ENCODE measurements around the gene LAMB1. TPM values are rescaled to one million over a fixed set of nuclear protein-coding genes. Genes with fewer than 3 reads are reported as not detected.

LAMB1 gene
- total RNA-seq, 1 experiment from 2014 or later, result 101 TPM

- DNase-seq (peak; percentile 41), ATAC-seq (no peak)
- H3K9me2 ChIP-seq (replicated peaks; ENCODE audit: low read length), result no peaks in the 10 kb centered on the region
- H3K27ac ChIP-seq (ENCODE audit: low read length), result peak overlapping the region; percentile 83
- intact Hi-C loops (cut with micrococcal nuclease), result no loop called here
- 0 out of 2 replicates have a peak overlapping the region, but pooled peaks have one; percentile 6 for H3K9ac ChIP-seq (ENCODE audit: low read length)
- H3K79me2 ChIP-seq (ENCODE audit: low read length), result no peaks in the 10 kb centered on the region
- no peak for TF ChIP-seq EZH2phosphoT487 (IDR thresholded peaks at IDR 0.05; ENCODE audit: borderline replicate concordance, low read length)
- TF ChIP-seq CTCF (conservative IDR thresholded peaks at IDR 0.05; ENCODE audit: low read depth, low read length), result no peak
- TF ChIP-seq EZH2 (IDR thresholded peaks at IDR 0.05; ENCODE audit: low read length, unreplicated experiment), result no peak
- H3K4me3 ChIP-seq (ENCODE audit: low read length), result peak overlapping the region; percentile 16; the same call in 1 of the 2 replicates
- no peaks in the 10 kb centered on the region for H4K20me1 ChIP-seq (ENCODE audit: low read length)
- H2AFZ ChIP-seq (ENCODE audit: low read length), result no peak overlapping the region
- no TSS peak for BruUV-seq (replicated peaks)
- H3K4me1 ChIP-seq (ENCODE audit: insufficient read depth, low read length), result peaks cover 63% of the 10 kb centered on the region
- H3K9me3 ChIP-seq (ENCODE audit: low read length), result no peaks in the 10 kb centered on the region
- CTCF ChIA-PET, result no interaction called here
- POLR2A ChIA-PET (ENCODE audit: unreplicated experiment), result no interaction called here
- peaks cover 17% of the 10 kb centered on the region for H3F3A ChIP-seq (ENCODE audit: low read length, unreplicated experiment)
- no peaks in the 10 kb centered on the region for H3K27me3 ChIP-seq (ENCODE audit: low read length)
- H3K4me2 ChIP-seq (ENCODE audit: low read length), result peak overlapping the region; percentile 67
- peaks cover 32% of the 10 kb centered on the region for H3K36me3 ChIP-seq (ENCODE audit: low read depth, low read length)
Observed at GRCh38 chr7:107951896-107952295, 51.1 kb downstream of the LAMB1 start.

- ChIA-PET CTCF (interaction anchor here (0.6 kb wide), 1 partner anchor 146 kb away, joined by 3 read pairs; no protein-coding TSS in a partner anchor), POLR2A (ENCODE audit: unreplicated experiment) (no interaction called here)
- H3K4me1 ChIP-seq (ENCODE audit: insufficient read depth, low read length), result peaks cover 63% of the 10 kb centered on the region
- no peaks in the 10 kb centered on the region for H3K27me3 ChIP-seq (ENCODE audit: low read length)
- no peaks in the 10 kb centered on the region for H4K20me1 ChIP-seq (ENCODE audit: low read length)
- peak overlapping the region; percentile 67 for H3K4me2 ChIP-seq (ENCODE audit: low read length)
- no peak overlapping the region for H3K4me3 ChIP-seq (ENCODE audit: low read length)
- peak overlapping the region; percentile 83 for H3K27ac ChIP-seq (ENCODE audit: low read length)
- H3K9ac ChIP-seq (ENCODE audit: low read length), result no peak overlapping the region
- H3K79me2 ChIP-seq (ENCODE audit: low read length), result no peaks in the 10 kb centered on the region
- no peak for TF ChIP-seq EZH2 (IDR thresholded peaks at IDR 0.05; ENCODE audit: low read length, unreplicated experiment)
- no peak for TF ChIP-seq CTCF (conservative IDR thresholded peaks at IDR 0.05; ENCODE audit: low read depth, low read length)
- TF ChIP-seq EZH2phosphoT487 (IDR thresholded peaks at IDR 0.05; ENCODE audit: borderline replicate concordance, low read length), result no peak
- DNase-seq, result no peak
- no peak for ATAC-seq
- H3K9me2 ChIP-seq (replicated peaks; ENCODE audit: low read length), result no peaks in the 10 kb centered on the region
- H2AFZ ChIP-seq (ENCODE audit: low read length), result no peak overlapping the region
- intact Hi-C loops (cut with micrococcal nuclease), result no loop called here
- peaks cover 29% of the 10 kb centered on the region for H3K36me3 ChIP-seq (ENCODE audit: low read depth, low read length)
- H3F3A ChIP-seq (ENCODE audit: low read length, unreplicated experiment), result peaks cover 17% of the 10 kb centered on the region
- H3K9me3 ChIP-seq (ENCODE audit: low read length), result no peaks in the 10 kb centered on the region
- BruUV-seq (replicated peaks), result no TSS peak
Observed at GRCh38 chr7:107951172-107951787, 51.7 kb downstream of the LAMB1 start.

GRCh38 chr7:107949443-107949935 is 53.5 kb downstream of the LAMB1 start:
- H3K4me3 ChIP-seq (ENCODE audit: low read length), result 0 out of 2 replicates have a peak overlapping the region, but pooled peaks have one; percentile 22
- BruUV-seq (replicated peaks), result no TSS peak
- no peaks in the 10 kb centered on the region for H4K20me1 ChIP-seq (ENCODE audit: low read length)
- H3F3A ChIP-seq (ENCODE audit: low read length, unreplicated experiment), result peaks cover 17% of the 10 kb centered on the region
- intact Hi-C loops (cut with micrococcal nuclease), result loop anchor here (1.0 to 5.0 kb wide), 4 partner anchors 18 to 198 kb away; no protein-coding TSS in a partner anchor
- ChIA-PET POLR2A (ENCODE audit: unreplicated experiment) (interaction anchor here (0.6 to 0.7 kb wide), 2 partner anchors 34 to 206 kb away, joined by 4 to 7 read pairs; no protein-coding TSS in a partner anchor), CTCF (interaction anchor here (0.5 to 0.6 kb wide), 2 partner anchors 17 to 31 kb away, joined by 3 to 6 read pairs; no protein-coding TSS in a partner anchor)
- H3K4me1 ChIP-seq (ENCODE audit: insufficient read depth, low read length), result peaks cover 63% of the 10 kb centered on the region
- TF ChIP-seq CTCF (conservative IDR thresholded peaks at IDR 0.05; ENCODE audit: low read depth, low read length) (no peak), EZH2phosphoT487 (IDR thresholded peaks at IDR 0.05; ENCODE audit: borderline replicate concordance, low read length) (no peak), EZH2 (IDR thresholded peaks at IDR 0.05; ENCODE audit: low read length, unreplicated experiment) (no peak)
- H3K9me2 ChIP-seq (replicated peaks; ENCODE audit: low read length), result no peaks in the 10 kb centered on the region
- DNase-seq (no peak), ATAC-seq (peak; percentile 1; the same call in 1 of the 2 replicates)
- peak overlapping the region; percentile 95 for H3K27ac ChIP-seq (ENCODE audit: low read length)
- no peaks in the 10 kb centered on the region for H3K9me3 ChIP-seq (ENCODE audit: low read length)
- H3K27me3 ChIP-seq (ENCODE audit: low read length), result no peaks in the 10 kb centered on the region
- H3K79me2 ChIP-seq (ENCODE audit: low read length), result no peaks in the 10 kb centered on the region
- H3K9ac ChIP-seq (ENCODE audit: low read length), result peak overlapping the region; percentile 66
- peaks cover 31% of the 10 kb centered on the region for H3K36me3 ChIP-seq (ENCODE audit: low read depth, low read length)
- no peak overlapping the region for H2AFZ ChIP-seq (ENCODE audit: low read length)
- peak overlapping the region; percentile 67 for H3K4me2 ChIP-seq (ENCODE audit: low read length)
